HG02981 (cell line): ENCODE data around the gene PYDC1.
"Not testable (repeated sequence)": the region's sequence is repeated elsewhere in the genome, so short reads cannot be mapped to it uniquely, and the experiment has no call there.

Experiments used
- ATAC-seq: cut with Tn5 transposase; IDR thresholded peaks from one replicate; pipeline ENCODE4 v1.9.1; 2021; ENCODE audit warnings: mild to moderate bottlenecking, moderate library complexity; ENCODE audit not compliant: unreplicated experiment

Gene PYDC1

DNA sequence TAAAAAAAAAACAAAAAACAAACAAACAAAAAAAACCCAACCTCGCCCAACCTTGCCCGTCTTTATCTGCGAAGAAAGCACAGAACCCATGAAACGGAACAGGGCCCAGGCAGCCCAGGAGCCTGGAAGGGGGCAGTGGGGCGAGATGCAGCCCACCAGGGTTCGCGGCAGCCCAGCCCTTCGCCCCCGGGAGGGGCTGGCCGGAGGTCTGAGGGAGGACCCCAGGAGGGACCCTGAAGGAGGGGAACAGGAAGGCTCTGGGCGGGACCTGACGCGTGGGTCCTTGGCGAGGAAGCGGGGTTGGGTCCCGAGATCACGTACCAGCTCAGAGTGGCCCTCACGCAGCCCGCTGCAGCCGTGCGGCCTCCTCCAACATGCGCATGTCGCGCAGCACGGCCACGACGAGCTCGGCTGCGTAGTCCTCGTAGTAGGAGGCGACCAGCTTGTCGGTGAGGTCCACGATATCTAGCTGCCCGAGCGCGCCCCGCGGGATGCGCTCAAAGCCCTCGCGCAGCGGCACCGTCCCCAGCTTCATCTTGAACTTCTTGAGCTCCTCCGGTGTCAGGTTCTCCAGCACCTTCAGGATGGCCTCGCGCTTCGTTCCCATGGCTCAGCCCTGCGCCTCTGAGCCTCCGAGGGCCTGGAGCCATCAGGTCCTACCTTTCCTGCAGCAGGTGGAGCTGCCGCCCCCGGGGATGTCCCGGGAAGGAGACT, at the start of gene PYDC1:
Gene PYDC1 (minus strand): TSS at position 714 of the 714 bp plus-strand sequence. CDS start 107 bp downstream, at position 607.
- no peak for ATAC-seq

DNA sequence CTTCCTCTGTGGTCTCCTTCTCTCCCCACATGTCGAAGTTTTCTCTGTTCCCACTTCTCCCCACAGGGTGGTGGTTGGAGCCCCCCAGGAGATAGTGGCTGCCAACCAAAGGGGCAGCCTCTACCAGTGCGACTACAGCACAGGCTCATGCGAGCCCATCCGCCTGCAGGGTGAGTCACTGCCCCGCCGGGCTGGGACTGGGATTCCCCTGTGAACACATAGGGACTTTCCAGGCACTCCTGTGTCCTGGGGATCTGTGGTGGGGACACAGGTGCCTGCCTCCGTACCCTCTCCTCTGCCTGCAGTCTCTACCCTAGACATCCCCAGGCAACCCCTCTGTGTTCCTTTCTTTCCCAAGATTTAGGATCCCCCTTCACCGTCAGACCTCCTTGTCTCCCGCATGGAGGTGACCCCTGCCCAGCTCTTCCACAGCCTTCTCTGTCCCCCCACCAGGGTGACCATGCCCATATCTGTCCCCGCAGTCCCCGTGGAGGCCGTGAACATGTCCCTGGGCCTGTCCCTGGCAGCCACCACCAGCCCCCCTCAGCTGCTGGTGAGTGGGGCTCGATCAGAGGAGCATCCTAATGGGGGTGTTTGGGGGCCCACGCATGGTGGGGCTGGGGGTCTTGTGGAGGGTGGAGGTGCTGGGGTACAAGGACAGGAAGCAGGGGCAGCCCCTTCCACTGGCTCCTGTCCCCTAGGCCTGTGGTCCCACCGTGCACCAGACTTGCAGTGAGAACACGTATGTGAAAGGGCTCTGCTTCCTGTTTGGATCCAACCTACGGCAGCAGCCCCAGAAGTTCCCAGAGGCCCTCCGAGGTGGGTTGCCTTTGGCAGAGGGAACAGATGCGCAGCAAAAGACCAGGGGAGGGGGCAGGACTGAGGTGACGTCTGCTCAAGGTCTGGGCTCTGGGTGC, 48.7 kb upstream of the PYDC1 start:
- ATAC-seq, result peak; percentile 76

GRCh38 chr16:31262084-31262483, 45.1 kb upstream of the PYDC1 start:
- ATAC-seq, result no peak

DNA sequence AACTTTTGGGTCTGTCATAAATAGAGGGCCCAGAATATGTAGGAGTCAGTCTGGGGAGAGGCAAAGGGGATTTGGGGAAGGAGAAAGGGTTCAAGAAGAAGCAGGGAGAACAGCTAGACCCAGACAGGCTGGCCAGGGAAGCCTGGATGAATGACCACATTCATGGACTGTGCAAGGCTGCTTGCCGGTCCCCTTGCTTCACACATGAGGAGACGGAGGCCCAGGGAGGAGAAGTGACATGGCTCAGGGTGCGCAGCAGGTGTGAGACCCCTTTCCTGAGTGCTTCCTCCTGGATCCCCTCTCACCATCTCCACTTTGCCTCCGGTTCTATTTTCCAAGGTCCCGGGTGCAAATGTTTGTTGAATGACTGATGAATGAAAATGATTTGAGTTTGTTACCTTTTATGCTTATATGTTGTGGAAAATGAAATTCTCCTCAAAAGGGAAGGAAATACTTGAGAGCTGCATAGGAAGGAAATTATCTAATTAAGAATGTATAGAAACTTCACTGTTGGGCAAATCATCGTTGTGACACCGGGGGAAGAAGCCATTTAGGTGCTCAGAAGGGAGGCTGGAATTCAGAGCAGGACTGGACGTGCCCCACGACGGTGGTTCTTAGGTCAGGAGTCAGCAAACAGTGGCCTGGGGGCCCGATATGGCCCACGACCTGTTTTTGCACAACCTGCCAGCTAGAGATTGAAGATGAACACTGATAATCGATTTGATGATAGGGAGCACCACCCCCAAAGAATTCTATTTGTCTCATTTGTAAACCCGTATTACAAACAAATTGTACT, 43.4 kb upstream of the PYDC1 start:
- no peak for ATAC-seq

GRCh38 chr16:31258366-31258765, 41.4 kb upstream of the PYDC1 start:
- ATAC-seq, result no peak

- no peak for ATAC-seq
Observed at GRCh38 chr16:31256466-31256865, 39.5 kb upstream of the PYDC1 start.

DNA sequence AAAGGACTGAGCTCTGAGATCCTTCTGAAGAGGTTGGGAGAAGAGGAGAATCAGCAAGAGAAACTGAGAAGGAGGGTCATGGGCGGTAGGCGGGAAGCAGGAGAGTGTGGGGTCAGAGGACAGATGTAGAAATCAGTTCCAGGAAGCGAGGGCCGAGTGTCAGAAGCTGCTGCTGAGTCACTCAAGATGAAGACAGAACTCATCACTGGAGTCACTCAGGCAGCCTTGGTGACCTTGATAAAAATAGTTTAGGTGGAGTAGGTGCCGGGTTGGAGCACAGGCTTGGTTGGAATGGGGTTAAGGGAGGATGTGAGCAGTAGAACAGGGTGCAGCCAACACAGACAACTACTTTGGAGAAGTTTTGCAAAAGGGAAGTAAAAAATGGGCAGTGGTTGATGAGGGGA, 36.7 kb upstream of the PYDC1 start:
- ATAC-seq, result no peak

DNA sequence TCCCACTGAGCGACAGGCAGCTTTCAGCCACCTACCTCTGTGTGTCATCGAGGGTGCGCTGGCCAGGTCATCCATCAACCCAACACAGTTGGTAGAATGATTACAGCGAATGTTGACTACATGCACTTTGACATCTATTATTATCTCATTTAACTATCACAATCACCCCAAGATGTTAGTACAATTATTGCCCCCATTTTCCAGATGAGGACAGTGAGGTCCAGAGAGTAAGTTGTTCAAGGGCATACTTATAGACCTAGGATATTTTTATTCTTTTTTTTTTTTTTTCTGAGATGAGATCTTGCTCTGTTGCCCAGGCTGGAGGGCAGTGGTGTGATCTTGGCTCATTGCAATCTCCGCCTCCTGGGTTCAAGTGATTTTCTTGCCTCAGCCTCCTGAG, 34.5 kb upstream of the PYDC1 start:
- no peak for ATAC-seq

DNA sequence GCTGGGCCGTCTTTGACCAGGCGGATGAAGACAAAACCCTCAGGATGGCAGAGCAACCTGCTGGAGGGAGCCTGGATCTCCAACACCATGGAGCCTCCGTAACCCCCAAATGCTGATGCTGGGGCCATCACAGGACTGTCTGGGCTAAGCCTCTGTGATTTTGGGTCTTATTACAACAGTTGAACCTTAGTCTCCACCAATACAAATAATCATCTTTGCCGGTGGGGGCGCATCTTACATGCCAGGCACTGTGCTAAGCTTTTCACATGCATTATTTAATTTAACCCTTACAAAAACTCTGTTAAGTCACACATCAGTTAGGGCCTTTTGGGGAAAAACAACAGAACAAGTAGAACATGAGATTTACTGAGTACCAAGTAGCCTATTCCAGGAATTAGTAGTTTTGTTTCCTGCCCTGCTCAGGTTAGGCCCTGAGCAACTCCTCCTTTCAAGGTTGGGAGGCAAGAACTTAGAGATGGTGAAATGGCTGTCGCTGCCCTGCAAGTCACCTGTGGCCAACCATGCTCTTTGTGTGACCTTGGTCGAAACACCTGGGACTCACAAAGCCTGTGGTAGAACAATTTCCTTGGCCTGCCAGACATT, 33.9 kb upstream of the PYDC1 start:
- ATAC-seq, result no peak

DNA sequence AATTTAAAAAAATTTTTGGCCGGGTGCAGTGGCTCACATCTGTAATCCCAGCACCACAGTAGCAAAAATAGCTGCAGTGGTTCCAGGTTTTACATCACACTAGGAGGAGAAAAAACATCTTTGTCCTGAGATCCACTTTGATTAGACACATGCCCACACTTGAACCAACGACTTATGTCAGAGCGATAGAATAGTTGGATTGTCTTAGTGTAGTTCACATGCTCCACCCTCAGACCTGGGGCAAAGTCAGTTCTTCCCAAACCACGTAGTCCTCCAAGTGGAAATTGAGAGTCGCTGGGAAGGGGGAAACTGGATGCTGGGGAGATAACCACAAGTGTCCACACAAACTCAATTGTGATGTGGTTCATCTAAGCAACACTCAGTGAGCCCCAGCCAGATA, 31.4 kb upstream of the PYDC1 start:
- no peak for ATAC-seq

DNA sequence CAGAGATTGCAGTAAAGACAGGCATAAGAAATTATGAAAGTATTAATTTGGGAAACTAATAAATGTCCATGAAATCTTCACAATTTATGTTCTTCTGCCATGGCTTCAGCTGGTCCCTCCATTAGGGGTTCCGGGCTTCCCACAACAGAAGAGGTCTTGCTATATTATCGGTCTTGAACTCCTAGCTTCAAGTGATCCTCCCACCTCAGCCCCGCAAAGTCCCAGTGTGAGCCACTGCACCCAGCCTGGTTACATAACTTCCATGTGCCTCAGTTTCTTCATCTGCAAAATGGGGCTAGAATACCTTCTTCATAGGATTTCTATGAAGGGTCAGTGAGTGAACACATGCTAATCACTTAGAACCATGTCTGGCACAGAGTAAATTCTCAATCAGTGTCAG, 29.4 kb upstream of the PYDC1 start:
- no peak for ATAC-seq

GRCh38 chr16:31245598-31245997, 28.7 kb upstream of the PYDC1 start:
- ATAC-seq, result not testable (repeated sequence)

- no peak for ATAC-seq
Observed at GRCh38 chr16:31243734-31244670, 27.1 kb upstream of the PYDC1 start.

DNA sequence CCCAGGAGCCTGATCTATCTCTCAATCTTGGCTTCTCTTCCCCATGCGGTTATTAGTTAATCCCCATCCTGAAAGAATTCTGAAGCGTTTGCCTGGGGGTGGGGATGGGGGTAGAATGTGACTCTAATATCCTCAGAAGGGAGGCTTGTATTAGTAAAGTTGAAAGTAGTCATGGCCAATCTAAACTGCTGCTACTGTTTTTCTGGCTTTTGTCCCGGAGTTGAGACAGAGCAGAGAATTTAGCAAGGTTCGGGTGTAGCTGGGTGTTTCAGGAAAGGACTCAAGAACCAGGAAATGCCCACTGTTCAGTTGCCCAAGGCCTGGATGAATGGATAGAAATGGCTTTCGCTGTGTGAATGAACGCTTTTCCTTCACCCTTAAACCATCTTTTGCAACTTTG, 25.3 kb upstream of the PYDC1 start:
- no peak for ATAC-seq

- no peak for ATAC-seq
Observed at GRCh38 chr16:31238041-31238440, 21.1 kb upstream of the PYDC1 start.

- ATAC-seq, result no peak
Observed at GRCh38 chr16:31229501-31229900, 12.6 kb upstream of the PYDC1 start.

GRCh38 chr16:31228206-31228605, 11.3 kb upstream of the PYDC1 start:
- ATAC-seq, result no peak

GRCh38 chr16:31225193-31225592, 8.3 kb upstream of the PYDC1 start:
- no peak for ATAC-seq

DNA sequence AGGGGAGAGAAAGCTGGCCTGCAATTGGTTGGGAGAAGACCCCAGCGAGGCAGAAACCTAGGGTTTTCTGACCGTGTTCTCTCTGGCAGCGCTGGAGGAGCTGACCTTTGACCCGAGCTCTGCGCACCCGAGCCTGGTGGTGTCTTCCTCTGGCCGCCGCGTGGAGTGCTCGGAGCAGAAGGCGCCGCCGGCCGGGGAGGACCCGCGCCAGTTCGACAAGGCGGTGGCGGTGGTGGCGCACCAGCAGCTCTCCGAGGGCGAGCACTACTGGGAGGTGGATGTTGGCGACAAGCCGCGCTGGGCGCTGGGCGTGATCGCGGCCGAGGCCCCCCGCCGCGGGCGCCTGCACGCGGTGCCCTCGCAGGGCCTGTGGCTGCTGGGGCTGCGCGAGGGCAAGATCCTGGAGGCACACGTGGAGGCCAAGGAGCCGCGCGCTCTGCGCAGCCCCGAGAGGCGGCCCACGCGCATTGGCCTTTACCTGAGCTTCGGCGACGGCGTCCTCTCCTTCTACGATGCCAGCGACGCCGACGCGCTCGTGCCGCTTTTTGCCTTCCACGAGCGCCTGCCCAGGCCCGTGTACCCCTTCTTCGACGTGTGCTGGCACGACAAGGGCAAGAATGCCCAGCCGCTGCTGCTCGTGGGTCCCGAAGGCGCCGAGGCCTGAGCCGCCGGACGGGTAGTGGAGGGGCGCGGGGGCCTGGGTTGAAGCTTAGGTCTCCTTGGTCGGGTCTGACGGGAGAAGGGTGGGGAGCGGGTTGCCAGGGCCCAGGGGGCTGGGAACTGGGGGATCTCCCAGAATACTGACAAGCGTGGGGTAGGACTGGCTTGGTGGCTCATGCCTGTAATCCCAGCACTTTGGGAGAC, 7.4 kb upstream of the PYDC1 start:
- ATAC-seq, result no peak
